Activated CD4-positive, CD25-positive, alpha-beta regulatory T cell treated with anti-CD3 and anti-CD28 coated beads, Interleukin-2, amount 50 U/mL, for 16 hours (primary cell): Measurements from ENCODE around the gene CDV3.

ENCODE experiments used
- DNase-seq: peaks from one replicate; pipeline ENCODE4 v3.0.0-alpha.2; 2020; ENCODE audit warnings: low read depth, low spot score

CDV3 gene

DNA sequence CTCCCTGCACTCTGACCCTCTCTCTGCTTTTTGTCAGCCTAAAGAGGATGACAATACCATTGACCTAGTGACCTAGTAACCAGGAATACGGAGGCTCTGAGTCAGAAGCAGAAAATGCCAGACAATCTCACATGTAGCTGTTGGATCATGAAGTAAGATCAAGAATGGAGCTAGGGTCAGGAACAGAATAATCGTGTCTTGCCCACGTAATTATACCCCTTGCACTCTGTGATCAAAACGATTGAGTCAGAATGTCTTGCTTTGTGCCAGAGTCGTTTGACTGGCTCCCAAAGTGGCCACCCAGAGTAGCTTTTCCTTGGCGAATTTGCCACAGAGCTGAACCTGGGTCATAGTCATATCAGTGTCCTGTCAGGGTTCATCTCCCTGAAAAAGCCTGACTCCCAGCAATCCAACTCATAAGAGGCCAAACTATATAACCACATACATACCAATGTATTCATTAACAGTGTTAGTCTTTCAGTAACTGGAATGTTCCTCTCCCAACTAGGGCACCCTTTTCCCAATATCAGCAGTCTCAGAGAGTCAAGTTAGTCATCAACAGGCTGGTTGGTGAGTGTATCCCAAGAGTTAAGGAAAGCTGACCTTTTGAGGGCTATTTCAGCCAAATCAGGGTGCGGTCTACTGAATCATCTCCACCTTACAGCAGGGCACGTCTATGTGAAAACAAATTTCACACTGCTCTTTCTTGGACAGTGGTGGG lies 5.0 kb upstream of the CDV3 start:
- DNase-seq: no peak

DNA sequence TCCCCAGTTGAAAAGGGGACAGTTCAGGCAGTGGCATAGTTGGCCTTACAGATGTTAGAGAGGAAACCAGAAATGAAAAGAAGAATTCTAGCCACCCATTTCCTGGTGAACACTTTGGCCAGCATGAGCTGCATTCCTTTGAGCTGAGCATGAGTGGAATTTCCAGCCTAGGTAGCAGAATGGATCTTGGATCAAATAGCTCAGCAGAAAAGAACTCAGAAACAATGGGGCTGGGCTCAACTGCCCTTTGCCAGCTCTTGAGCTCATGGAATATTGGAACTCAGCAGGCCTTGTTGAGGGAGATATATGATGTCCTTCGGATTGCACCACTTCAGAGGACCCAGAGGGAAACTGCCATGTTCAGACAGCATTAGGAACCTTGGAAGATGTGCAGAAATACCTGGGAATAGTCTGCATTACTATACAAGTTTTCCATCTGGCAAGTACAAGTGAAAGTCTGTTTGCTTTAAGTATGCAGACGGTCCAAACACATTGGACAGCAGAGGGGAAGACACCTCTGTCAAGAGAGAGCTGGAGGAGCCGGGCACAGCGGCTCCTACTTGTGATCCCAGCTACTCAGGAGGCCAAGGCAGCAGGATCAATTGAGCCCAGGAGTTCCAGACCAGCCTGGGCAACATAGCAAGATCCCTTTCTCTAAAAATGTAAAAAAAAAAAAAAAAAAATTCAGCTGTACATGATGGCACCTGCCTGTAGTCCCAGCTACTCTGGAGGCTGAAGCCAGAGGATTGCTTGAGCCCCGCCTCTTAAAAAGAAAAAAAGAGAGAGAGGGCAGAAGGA lies 3.1 kb upstream of the CDV3 start:
- DNase-seq: no peak

- no peak for DNase-seq
These were observed 2.6 kb upstream of the CDV3 start for GRCh38 chr3:133570937-133571320.

DNA sequence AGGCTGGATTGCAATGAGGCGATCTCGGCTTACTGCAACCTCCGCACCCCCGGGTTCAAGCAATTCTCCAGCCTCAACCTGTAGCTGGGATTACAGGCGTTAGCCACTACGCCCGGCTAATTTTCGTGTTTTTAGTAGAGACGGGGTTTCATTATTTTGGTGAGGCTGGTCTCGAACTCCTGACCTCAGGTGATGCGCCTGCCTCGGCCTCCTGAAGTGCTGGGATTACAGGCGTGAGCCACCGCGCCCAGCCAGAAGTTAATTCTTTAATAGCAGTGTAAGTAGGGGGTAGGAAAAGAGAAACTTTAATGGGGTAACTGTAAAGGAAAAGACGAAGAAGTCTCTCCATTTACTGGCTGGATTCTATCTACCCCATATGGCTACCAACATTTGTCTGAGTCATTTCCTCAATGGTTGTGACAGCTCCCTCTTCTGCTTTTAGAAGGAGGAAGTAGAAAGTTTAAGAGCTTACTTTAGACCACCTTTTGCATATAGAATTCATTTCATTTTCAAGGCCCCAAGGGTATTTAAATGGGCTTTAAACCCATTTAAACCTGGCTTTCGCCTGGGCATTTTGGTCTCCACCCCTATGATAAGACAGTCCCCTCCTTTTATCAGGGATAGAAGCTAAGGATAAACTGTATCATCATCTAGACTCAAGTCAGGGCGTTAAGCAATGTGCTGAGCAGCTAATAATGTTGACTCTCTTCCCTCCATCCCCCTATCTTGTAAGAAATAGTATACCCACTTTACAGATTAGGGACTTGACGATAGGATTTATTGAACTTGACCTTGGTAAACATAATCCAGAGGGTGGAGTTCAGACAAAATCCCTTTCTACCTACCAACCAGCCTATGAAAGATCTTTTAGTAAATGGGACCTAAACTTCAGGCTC lies 1.1 kb upstream of the CDV3 start:
- no peak for DNase-seq

GRCh38 chr3:133573054-133573628 lies 345 bp upstream of the CDV3 start:
- DNase-seq: peak; percentile 100

- DNase-seq: peak; percentile 37
These were observed 885 bp downstream of the CDV3 start for GRCh38 chr3:133574260-133574881.

DNA sequence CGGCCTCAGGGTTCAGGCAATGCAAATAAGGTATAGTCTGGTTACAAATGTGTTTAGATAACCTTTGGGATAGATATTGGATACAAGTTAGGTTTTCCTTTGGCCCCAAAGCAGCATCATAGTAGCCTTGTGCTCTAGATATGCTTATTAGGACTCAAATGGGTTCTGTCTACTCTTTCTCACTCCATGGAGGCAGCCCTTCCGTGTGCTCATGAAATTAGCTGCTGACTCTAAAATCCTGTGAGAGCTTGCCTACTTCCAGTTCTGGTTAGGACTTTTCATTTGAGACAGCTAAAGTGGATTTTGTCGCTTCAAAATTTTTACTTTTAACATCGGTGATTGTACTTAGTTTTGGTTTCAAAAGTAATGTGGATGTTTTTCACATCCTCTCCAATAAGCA lies 1.6 kb downstream of the CDV3 start:
- no peak for DNase-seq

DNA sequence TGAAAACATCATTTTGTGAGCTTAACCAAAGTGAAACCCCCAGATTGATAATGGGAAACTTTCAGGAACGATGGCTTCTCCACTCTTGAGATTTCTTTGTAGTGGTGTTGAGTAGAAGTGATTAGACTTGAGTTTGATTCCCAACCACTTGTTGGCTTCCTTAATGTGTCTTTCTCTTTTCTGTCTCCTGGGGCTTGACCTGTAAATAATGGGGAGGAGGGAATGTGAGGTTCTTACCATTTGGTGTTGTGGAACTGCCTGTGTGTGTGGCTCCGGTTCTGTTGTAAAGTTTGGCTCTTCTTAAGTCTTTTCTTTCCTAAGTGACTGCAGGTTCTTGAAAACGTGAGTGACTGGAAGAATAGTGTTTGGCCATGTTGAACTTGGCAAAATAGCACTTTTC lies 2.7 kb downstream of the CDV3 start:
- no peak for DNase-seq

GRCh38 chr3:133578548-133579191 lies 5.2 kb downstream of the CDV3 start:
- no peak for DNase-seq

DNA sequence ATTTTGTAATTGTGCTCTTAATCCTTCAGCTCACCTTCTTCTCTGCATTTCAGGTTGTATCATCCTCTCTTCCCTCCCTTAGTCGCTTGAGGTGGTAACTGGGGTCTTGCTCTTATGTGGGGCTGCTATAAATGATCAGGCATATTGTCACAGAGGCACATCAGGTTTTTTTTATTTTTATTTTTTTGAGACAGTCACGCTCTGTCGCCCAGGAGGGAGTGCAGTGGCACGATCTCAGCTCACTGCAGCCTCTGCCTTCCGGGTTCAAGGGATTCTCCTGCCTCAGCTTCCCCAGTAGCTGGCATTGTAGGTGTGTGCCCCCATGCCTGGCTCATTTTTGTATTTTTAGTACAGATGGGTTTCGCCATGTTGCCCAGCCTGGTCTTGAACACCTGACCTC lies 9.9 kb downstream of the CDV3 start:
- DNase-seq: no peak

DNA sequence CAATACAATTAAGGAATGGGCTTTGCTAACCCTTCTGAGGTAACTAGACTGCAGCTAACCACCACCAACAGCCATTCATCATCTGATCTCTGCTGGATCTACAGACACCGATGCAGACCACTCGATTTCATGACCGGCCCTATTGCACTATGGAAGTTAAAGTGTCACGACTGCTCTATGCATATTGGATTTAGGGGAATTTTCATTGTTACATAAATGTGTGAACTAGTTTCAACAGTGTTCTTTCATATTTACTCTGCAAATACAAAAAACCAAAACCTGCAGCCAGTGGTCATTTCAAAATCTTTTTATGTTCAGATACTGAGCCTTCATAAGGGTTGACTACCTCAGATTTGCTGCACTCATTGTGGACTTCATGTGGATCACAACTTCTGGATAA lies 14.5 kb downstream of the CDV3 start:
- DNase-seq: no peak

- no peak for DNase-seq
These were observed 15.4 kb downstream of the CDV3 start for GRCh38 chr3:133588784-133589465.

DNA sequence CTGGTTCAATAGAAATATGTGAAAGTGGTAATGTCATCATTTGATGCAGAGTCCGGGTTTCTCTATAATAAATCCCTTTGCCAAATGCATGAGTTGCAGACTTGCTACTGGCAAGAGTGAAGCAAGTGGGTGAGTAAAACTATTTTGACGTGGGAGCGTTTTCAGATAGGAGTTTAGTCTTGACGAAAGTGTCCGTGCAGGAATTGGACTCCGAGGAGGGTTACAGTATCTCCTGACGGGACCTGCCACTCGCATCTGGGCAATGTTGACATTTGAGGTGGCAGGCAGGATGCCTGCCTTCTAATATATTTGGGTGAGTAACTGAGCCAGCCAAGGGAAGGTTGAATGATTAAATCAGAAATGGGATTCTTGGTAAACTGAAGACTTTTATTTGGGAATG lies 16.0 kb downstream of the CDV3 start:
- DNase-seq: no peak

DNA sequence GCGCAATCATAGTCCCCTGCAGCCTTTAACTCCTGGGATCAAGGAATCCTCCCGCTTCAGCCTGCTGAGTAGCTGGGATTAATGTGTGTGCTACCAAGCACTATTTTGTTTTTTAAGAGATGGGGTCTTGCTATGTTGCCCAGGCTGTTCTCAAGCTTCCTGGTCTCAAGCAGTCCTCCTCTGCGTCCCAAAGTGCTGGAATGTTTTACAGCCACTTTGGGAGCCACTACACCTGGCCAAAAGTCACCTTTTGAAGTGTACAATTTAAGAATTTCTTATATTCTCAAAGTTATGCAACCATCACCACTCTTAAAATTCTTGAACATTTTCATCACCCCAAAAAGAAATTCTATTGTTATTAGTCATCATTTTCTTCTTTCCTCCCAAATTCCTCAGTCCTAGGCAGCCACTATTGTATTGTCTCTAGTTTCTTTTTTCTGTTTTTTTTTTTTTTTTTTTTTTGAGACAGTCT lies 17.8 kb downstream of the CDV3 start:
- no peak for DNase-seq

GRCh38 chr3:133592843-133593242 lies 19.4 kb downstream of the CDV3 start:
- no peak for DNase-seq

GRCh38 chr3:133593243-133593642 lies 19.8 kb downstream of the CDV3 start:
- no peak for DNase-seq

DNA sequence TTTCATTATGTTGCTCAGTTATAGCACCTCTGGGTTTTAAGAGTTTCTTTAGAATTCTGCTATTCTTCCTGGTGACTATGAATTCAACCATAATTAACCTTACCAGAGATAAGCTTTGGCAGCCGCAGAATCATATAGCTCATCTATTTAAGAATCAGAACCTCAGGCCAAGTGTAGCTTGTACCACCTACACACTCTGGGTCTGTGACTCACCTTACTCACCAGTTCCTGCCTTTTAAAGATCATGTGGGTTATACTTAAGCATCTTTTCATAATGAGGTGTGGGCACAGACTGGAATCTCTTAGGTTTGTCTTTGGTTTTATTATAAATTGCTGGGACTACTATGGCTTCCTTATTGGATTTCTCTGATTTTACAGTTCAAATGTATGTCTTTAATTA lies 21.9 kb downstream of the CDV3 start:
- no peak for DNase-seq

DNA sequence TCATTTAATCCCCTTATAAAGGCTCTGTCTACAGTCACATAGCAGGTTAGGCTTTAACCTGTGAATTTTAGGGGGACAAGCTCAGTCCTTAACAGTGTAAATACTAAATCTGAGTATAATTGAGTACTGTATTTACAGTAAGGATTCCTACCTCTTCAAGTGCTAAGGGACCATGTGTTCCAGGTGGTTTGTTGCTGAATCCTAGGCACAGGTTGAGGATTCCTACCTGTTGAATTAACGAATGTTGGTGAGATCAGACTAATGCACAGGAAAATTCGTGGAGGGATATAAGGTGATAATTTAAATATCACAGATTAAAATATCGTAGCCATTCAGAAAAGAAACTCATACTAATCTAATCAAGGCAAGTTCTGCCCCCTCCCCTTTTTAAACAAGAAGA lies 24.9 kb downstream of the CDV3 start:
- no peak for DNase-seq

GRCh38 chr3:133599280-133599679 lies 25.8 kb downstream of the CDV3 start:
- DNase-seq: no peak

- no peak for DNase-seq
These were observed 27.1 kb downstream of the CDV3 start for GRCh38 chr3:133600572-133601081.
